ENCODE measurements around the gene HCN4. TPM values are rescaled to one million over a fixed set of nuclear protein-coding genes. Genes with fewer than 3 reads are reported as not detected.

Gene HCN4
- polyA plus RNA-seq, 1 donor from 2014 or later = 4.0 TPM

GRCh38 chr15:73333001-73333400 lies 35.8 kb downstream of the HCN4 start:
- Histone ChIP-seq H3K79me2 (replicated peaks; ENCODE audit: insufficient read depth, low read length) (no peaks in the 10 kb centered on the region), H3K4me3 (ENCODE audit: low read length) (no peak overlapping the region), H3K27me3 (ENCODE audit: insufficient read depth, low read depth, low read length) (no peaks in the 10 kb centered on the region), H3F3A (ENCODE audit: insufficient read depth, low read length, poor library complexity, severe bottlenecking) (no peaks in the 10 kb centered on the region), H3K4me2 (ENCODE audit: low read length) (no peak overlapping the region), H3K9ac (ENCODE audit: low read length) (no peak overlapping the region), H2AFZ (ENCODE audit: low read depth, low read length) (no peak overlapping the region), H4K20me1 (ENCODE audit: insufficient read depth) (no peaks in the 10 kb centered on the region), H3K9me3 (ENCODE audit: low read length) (no peaks in the 10 kb centered on the region), H3K27ac (ENCODE audit: low read length) (no peak overlapping the region), H3K36me3 (ENCODE audit: insufficient read depth, low read length) (no peaks in the 10 kb centered on the region), H3K9me2 (ENCODE audit: insufficient read depth, low read length) (no peaks in the 10 kb centered on the region)
- TF ChIP-seq TAF1 (IDR thresholded peaks at IDR 0.05; ENCODE audit: low read depth) (no peak), MXI1 (conservative IDR thresholded peaks at IDR 0.05; ENCODE audit: poor library complexity, severe bottlenecking) (no peak), CTCF (IDR thresholded peaks at IDR 0.05; ENCODE audit: poor library complexity, severe bottlenecking) (no peak), RAD21 (conservative IDR thresholded peaks at IDR 0.05) (no peak), EZH2 (IDR thresholded peaks at IDR 0.05; ENCODE audit: borderline replicate concordance, insufficient read depth, low read length, poor library complexity, severe bottlenecking) (no peak), EP300 (conservative IDR thresholded peaks at IDR 0.05; ENCODE audit: poor library complexity, severe bottlenecking) (no peak)
- TF ChIP-seq, protein P1, sequence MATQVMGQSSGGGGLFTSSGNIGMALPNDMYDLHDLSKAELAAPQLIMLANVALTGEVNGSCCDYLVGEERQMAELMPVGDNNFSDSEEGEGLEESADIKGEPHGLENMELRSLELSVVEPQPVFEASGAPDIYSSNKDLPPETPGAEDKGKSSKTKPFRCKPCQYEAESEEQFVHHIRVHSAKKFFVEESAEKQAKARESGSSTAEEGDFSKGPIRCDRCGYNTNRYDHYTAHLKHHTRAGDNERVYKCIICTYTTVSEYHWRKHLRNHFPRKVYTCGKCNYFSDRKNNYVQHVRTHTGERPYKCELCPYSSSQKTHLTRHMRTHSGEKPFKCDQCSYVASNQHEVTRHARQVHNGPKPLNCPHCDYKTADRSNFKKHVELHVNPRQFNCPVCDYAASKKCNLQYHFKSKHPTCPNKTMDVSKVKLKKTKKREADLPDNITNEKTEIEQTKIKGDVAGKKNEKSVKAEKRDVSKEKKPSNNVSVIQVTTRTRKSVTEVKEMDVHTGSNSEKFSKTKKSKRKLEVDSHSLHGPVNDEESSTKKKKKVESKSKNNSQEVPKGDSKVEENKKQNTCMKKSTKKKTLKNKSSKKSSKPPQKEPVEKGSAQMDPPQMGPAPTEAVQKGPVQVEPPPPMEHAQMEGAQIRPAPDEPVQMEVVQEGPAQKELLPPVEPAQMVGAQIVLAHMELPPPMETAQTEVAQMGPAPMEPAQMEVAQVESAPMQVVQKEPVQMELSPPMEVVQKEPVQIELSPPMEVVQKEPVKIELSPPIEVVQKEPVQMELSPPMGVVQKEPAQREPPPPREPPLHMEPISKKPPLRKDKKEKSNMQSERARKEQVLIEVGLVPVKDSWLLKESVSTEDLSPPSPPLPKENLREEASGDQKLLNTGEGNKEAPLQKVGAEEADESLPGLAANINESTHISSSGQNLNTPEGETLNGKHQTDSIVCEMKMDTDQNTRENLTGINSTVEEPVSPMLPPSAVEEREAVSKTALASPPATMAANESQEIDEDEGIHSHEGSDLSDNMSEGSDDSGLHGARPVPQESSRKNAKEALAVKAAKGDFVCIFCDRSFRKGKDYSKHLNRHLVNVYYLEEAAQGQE (IDR thresholded peaks at IDR 0.05; ENCODE audit: borderline replicate concordance) = no peak

DNA sequence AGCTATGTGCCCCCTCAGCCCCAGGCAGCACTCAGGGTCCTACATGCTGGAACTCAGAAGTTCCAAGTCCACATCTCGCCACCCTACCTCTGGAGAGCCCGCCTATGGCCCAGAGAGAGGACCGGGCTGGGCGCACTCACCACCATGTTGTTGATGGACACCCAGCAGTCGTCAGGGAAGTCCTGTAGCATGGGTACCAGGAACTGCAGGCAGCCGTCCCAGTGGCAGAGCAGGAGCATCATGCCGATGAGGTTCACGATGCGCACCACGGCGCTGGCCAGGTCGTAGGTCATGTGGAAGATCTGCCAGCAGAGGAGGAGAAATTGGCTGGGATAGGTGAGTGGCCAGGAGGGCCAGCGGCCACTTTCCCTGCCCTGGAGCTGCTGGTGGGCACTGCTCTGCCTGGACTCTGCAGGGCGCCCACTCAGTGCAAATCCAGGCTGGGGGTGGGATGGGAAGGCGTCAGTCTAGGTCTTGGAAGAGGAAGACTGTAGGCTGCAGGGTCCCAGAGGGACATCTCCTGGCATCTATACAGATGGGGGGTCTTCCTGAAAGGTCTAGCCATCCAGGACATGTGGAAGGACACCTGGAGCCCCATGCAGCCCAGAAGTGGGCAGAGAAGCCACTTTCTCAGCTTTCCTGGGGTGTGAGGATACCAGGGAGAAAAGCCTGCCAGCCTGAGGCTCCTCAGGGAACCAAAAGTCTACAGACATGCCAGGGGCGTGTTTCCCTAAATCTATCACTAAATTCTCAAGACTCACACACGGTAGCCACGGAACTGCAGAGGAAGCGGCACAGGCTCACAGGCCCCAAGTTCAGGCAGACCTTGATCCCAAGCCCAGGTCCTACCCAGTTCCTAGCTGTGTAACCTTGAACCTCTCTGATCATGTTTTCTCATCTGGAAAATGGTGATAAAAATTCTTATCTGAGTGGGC lies 36.5 kb downstream of the HCN4 start:
- no peak overlapping the region for H3K4me3 ChIP-seq (ENCODE audit: low read length)
- no peak overlapping the region for H3K4me2 ChIP-seq (ENCODE audit: low read length)
- H3K79me2 ChIP-seq (replicated peaks; ENCODE audit: insufficient read depth, low read length) = no peaks in the 10 kb centered on the region
- no peaks in the 10 kb centered on the region for H3K9me2 ChIP-seq (ENCODE audit: insufficient read depth, low read length)
- no peaks in the 10 kb centered on the region for H3F3A ChIP-seq (ENCODE audit: insufficient read depth, low read length, poor library complexity, severe bottlenecking)
- TF ChIP-seq CTCF (IDR thresholded peaks at IDR 0.05; ENCODE audit: poor library complexity, severe bottlenecking) = no peak
- TF ChIP-seq RAD21 (conservative IDR thresholded peaks at IDR 0.05) = no peak
- TF ChIP-seq TAF1 (IDR thresholded peaks at IDR 0.05; ENCODE audit: low read depth) = no peak
- no peak for TF ChIP-seq SMC3 (conservative IDR thresholded peaks at IDR 0.05; ENCODE audit: poor library complexity)
- H3K27me3 ChIP-seq (ENCODE audit: insufficient read depth, low read depth, low read length) = no peaks in the 10 kb centered on the region
- H4K20me1 ChIP-seq (ENCODE audit: insufficient read depth) = no peaks in the 10 kb centered on the region
- H2AFZ ChIP-seq (ENCODE audit: low read depth, low read length) = no peak overlapping the region
- H3K27ac ChIP-seq (ENCODE audit: low read length) = no peak overlapping the region
- H3K9me3 ChIP-seq (ENCODE audit: low read length) = no peaks in the 10 kb centered on the region
- H3K36me3 ChIP-seq (ENCODE audit: insufficient read depth, low read length) = no peaks in the 10 kb centered on the region
- H3K9ac ChIP-seq (ENCODE audit: low read length) = no peak overlapping the region

Measured in neural cell (in vitro differentiated cells).